Measurements from ENCODE around the gene GAS2L1.

DNA sequence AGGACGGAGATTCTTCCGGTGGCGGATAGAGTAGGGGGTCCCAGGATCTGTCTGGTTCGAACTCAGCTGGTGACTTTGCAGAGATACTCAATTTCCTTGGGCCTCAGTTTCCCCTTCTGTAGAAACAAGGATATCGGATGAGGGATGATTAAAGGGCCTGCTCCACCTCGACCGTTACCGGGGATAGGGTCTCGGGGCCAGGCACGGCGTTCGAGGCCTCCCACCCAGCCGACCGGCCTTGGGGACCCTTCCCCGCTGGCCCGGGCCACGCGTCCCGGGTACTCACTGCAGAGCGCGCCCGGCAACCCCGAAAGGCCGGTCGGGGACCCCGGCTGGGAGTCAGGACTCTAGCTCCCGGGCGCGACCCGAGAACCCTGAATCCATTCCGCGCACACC lies 39.0 kb upstream of the GAS2L1 start:
- TF ChIP-seq, protein P1, sequence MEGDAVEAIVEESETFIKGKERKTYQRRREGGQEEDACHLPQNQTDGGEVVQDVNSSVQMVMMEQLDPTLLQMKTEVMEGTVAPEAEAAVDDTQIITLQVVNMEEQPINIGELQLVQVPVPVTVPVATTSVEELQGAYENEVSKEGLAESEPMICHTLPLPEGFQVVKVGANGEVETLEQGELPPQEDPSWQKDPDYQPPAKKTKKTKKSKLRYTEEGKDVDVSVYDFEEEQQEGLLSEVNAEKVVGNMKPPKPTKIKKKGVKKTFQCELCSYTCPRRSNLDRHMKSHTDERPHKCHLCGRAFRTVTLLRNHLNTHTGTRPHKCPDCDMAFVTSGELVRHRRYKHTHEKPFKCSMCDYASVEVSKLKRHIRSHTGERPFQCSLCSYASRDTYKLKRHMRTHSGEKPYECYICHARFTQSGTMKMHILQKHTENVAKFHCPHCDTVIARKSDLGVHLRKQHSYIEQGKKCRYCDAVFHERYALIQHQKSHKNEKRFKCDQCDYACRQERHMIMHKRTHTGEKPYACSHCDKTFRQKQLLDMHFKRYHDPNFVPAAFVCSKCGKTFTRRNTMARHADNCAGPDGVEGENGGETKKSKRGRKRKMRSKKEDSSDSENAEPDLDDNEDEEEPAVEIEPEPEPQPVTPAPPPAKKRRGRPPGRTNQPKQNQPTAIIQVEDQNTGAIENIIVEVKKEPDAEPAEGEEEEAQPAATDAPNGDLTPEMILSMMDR (IDR thresholded peaks at IDR 0.05) = no peak
- TF ChIP-seq POLR2A (IDR thresholded peaks at IDR 0.05) = no peak
